Fibroblast of the aortic adventitia (primary cell): ENCODE data around the gene BSG. TPM values are rescaled to one million over a fixed set of nuclear protein-coding genes. Genes with fewer than 3 reads are reported as not detected.

ENCODE experiments used
- DNase-seq: peaks from one replicate; pipeline ENCODE4 v3.0.0-alpha.2; 2010; ENCODE audit warnings: low read depth
- H3K4me3 ChIP-seq: 2 replicates; pipeline ENCODE4 v1.5.1; 2011; ENCODE audit warnings: low read depth, mild to moderate bottlenecking, control low read depth, low read length, moderate library complexity
- total RNA-seq: library from RNA; depleted of rRNA; stranded (reverse); fragments of >200 nt; gene quantifications from 2 replicates; pipeline ENCODE4 v1.2.3, GENCODE V29; 2012; ENCODE audit warnings: low replicate concordance
- TF ChIP-seq, protein P1 (sequence below): IDR thresholded peaks from 2 replicates; pipeline ENCODE4 v1.5.1; 2011; ENCODE audit warnings: mild to moderate bottlenecking, low read length, control low read depth, inconsistent platforms; ENCODE audit not compliant: insufficient read depth

The BSG gene
- total RNA-seq, 1 donor = 239 TPM

- H3K4me3 ChIP-seq = no peak overlapping the region
- no peak for DNase-seq
- TF ChIP-seq, protein P1, sequence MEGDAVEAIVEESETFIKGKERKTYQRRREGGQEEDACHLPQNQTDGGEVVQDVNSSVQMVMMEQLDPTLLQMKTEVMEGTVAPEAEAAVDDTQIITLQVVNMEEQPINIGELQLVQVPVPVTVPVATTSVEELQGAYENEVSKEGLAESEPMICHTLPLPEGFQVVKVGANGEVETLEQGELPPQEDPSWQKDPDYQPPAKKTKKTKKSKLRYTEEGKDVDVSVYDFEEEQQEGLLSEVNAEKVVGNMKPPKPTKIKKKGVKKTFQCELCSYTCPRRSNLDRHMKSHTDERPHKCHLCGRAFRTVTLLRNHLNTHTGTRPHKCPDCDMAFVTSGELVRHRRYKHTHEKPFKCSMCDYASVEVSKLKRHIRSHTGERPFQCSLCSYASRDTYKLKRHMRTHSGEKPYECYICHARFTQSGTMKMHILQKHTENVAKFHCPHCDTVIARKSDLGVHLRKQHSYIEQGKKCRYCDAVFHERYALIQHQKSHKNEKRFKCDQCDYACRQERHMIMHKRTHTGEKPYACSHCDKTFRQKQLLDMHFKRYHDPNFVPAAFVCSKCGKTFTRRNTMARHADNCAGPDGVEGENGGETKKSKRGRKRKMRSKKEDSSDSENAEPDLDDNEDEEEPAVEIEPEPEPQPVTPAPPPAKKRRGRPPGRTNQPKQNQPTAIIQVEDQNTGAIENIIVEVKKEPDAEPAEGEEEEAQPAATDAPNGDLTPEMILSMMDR = no peak
Measured at GRCh38 chr19:612941-613340, 40.5 kb downstream of the BSG start.

DNA sequence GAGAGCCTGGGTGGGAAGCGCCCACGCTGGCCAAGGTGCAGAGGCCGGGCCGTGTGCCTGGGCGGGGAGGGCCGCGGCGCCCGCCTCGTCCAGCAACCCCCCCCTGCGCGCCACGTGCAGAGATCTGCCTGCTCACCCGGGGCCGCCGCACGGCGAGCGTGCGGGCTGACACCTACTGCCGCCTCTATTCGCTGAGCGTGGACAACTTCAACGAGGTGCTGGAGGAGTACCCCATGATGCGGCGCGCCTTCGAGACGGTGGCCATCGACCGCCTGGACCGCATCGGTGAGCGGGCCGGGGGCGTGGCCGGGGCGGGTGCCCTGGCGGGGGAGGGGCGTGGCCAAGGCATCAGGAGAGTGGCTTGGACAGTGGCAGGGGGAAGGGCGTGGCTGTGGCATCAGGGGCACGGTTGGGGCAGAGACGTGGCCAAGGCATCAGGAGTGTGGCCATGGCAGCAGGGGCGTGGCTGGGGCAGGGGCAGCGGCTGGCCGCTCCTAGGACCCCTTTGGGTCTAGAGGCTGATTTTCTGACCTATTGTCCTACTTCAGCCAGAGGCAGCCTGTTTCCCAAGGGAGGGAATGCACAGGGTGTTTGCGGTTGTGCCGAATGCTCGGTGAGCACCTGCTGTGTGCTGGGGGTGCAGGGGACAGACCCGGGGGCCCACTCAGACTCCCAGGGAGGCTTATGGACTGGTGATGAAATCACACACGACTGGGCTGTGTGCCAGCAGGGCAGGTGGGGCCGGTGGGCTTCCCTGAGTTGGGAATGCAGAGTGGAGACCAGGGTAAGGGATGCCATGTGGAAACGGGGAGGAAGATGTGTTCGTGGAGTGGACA, 41.6 kb downstream of the BSG start:
- no peak for DNase-seq
- H3K4me3 ChIP-seq = no peak overlapping the region
- TF ChIP-seq, protein P1 = no peak

DNA sequence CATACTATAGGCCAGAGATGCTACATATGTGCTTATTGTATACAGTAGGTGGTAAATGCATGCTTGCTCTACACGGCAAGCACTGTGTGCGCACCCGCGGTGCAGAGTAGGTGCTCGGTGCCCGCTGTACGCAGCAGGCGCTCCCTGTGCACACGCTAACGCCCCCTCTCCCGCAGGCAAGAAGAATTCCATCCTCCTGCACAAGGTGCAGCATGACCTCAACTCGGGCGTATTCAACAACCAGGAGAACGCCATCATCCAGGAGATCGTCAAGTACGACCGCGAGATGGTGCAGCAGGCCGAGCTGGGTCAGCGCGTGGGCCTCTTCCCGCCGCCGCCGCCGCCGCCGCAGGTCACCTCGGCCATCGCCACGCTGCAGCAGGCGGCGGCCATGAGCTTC, 43.2 kb downstream of the BSG start:
- no peak overlapping the region for H3K4me3 ChIP-seq
- TF ChIP-seq, protein P1 = no peak
- no peak for DNase-seq

DNA sequence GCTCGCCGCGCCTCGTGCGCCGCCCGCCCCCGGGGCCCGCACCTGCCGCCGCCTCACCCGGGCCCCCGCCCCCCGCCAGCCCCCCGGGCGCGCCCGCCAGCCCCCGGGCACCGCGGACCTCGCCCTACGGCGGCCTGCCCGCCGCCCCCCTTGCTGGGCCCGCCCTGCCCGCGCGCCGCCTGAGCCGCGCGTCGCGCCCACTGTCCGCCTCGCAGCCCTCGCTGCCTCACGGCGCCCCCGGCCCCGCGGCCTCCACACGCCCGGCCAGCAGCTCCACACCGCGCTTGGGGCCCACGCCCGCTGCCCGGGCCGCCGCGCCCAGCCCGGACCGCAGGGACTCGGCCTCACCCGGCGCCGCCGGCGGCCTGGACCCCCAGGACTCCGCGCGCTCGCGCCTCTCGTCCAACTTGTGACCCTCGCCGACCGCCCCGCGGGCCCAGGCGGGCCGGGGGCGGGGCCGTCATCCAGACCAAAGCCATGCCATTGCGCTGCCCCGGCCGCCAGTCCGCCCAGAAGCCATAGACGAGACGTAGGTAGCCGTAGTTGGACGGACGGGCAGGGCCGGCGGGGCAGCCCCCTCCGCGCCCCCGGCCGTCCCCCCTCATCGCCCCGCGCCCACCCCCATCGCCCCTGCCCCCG, 43.8 kb downstream of the BSG start:
- DNase-seq = no peak
- TF ChIP-seq, protein P1 = no peak

DNA sequence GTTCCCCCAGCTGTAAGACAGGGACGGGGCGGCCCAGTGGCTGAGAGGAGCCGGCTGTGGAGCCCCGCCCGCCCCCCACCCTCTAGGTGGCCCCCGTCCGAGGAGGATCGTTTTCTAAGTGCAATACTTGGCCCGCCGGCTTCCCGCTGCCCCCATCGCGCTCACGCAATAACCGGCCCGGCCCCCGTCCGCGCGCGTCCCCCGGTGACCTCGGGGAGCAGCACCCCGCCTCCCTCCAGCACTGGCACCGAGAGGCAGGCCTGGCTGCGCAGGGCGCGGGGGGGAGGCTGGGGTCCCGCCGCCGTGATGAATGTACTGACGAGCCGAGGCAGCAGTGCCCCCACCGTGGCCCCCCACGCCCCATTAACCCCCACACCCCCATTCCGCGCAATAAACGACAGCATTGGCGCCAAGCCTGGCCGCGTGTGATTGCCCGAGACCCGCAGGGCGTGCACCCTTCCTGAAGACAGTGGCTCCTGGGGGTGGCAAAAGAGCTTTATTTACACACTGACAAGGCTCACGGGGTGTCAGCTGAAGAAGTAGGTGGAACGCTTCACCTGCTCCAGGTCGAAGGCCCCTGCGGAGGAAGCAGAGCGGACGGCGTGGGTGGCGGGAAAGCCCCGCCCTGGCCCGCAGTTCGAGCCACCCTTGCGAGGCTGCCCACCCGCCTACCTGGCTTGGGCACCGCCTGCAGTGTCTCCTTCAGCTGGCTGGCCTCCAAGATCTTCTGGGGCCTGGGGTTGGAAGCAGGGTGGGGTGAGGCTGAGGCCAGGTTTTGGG, 44.5 kb downstream of the BSG start:
- TF ChIP-seq, protein P1 = no peak
- no peak for DNase-seq
- H3K4me3 ChIP-seq = no peak overlapping the region

More for the DNA sequence above, 43.8 kb downstream of the BSG start:
- H3K4me3 ChIP-seq = no peak overlapping the region

DNA sequence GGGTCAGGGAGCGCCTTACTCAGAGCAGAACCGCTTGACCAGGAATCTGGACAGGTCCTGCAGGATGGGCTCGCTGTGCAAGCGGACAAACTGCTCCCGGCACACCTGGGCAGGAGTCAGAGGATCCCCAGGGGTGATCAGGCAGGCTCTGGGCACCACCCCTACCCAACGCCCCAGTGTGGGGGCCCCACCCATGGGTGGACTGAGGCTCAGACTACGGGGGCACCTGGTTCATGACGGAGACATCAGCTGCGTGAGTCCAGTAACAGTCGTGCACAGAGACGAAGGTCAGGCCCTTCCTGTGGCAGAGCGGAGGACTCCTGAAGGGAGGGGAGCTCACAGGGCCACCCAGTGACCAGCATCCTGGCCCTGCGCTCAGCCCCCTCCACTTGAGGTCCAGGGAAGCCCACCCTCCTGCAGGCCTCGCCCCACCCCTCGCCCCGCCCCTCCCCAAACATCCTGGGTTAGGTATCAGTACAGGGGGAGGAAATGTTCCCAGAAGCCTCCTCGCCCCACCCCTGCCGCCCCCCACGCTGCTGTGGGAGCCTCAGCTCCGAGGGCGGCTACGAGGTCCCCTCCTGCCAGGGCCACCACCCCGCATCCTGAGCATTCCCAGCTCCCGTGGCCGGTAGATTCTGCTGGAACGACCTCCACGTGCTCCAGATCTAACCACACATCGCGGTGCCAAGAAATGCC, 45.3 kb downstream of the BSG start:
- TF ChIP-seq, protein P1 = no peak
- no peak overlapping the region for H3K4me3 ChIP-seq
- DNase-seq = no peak
